ENCODE data around the gene SCAANT1.

SCAANT1 gene

DNA sequence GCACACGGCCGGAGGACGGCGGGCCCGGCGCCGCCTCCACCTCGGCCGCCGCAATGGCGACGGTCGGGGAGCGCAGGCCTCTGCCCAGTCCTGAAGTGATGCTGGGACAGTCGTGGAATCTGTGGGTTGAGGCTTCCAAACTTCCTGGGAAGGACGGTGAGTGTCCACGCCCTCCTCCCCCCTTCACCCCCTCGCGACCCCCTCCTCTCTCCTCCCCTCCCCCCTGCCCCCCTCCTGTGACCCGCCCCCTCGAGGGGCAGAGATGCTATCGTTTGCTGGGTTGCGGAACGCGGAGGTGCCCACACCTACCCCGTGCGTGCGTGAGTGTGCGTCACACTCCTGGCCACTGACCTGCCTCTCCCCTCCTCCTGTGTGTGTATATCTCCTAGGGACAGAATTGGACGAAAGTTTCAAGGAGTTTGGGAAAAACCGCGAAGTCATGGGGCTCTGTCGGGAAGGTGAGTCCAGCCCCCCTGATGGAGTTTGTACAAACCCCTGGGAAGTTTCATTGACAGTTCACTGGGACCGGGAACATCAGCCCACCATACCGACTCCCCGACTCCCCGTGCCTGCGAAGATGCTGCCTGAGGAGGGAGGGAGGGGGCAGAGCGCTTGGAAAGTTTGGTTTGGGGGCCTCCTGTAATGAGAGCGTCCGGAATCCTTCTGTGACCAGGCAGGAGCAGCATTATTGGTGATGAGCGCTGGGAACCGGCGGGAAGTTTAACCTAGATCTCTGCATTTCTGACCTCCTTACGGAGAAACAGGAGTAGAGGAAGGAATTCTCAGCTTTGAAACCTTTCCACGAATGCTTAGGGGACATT, 795 bp upstream of the SCAANT1 start:
- Histone ChIP-seq H3K9ac (ENCODE audit: low read length) (peak overlapping the region; percentile 75), H3K36me3 (ENCODE audit: low read length) (peaks cover 13% of the 10 kb centered on the region; the same call in 1 of the 2 replicates), H4K20me1 (ENCODE audit: low read depth, low read length) (no peaks in the 10 kb centered on the region), H2AFZ (ENCODE audit: low read depth, low read length, severe bottlenecking) (no peak overlapping the region), H3K4me3 (ENCODE audit: insufficient read depth, low read length, poor library complexity, severe bottlenecking) (peak overlapping the region; percentile 54), H3K27ac (ENCODE audit: low read depth, low read length) (peak overlapping the region; percentile 72; the same call in 1 of the 2 replicates), H3K79me2 (ENCODE audit: insufficient read depth, low read length) (peaks cover 21% of the 10 kb centered on the region), H3K27me3 (ENCODE audit: low read length) (no peaks in the 10 kb centered on the region), H3K9me2 (replicated peaks; ENCODE audit: insufficient read depth, low read length) (no peaks in the 10 kb centered on the region), H3K4me2 (ENCODE audit: low read depth, low read length, poor library complexity, severe bottlenecking) (peak overlapping the region; percentile 76), H3F3A (ENCODE audit: insufficient read depth) (peaks cover 30% of the 10 kb centered on the region), H3K9me3 (ENCODE audit: insufficient read depth, low read length) (no peaks in the 10 kb centered on the region)
- TF ChIP-seq EZH2phosphoT487 (conservative IDR thresholded peaks at IDR 0.05; ENCODE audit: low read length) = no peak
- TF ChIP-seq, protein P1, sequence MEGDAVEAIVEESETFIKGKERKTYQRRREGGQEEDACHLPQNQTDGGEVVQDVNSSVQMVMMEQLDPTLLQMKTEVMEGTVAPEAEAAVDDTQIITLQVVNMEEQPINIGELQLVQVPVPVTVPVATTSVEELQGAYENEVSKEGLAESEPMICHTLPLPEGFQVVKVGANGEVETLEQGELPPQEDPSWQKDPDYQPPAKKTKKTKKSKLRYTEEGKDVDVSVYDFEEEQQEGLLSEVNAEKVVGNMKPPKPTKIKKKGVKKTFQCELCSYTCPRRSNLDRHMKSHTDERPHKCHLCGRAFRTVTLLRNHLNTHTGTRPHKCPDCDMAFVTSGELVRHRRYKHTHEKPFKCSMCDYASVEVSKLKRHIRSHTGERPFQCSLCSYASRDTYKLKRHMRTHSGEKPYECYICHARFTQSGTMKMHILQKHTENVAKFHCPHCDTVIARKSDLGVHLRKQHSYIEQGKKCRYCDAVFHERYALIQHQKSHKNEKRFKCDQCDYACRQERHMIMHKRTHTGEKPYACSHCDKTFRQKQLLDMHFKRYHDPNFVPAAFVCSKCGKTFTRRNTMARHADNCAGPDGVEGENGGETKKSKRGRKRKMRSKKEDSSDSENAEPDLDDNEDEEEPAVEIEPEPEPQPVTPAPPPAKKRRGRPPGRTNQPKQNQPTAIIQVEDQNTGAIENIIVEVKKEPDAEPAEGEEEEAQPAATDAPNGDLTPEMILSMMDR (IDR thresholded peaks at IDR 0.05; ENCODE audit: insufficient read depth, low read length, poor library complexity, severe bottlenecking) = no peak

DNA sequence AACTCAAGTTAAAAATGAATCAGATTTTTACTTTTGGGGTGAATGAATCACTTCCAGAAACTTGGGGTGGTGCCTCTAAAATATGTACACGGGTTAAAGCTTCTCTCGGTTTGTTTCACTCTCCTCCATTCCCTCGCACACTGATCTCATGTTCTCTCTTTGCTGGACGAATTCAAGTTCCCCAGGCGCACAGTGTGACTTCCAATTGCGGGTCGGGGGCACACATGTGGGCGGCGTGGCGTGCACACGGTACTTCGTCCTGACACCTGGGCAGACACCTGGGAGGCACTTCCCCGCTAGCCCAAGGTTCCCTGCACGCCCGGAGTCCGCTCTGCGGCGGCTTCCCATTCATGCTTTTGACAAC, 692 bp downstream of the SCAANT1 start:
- peak overlapping the region; percentile 72 for H3K27ac ChIP-seq (ENCODE audit: low read depth, low read length)
- H3K79me2 ChIP-seq (ENCODE audit: insufficient read depth, low read length) = peaks cover 21% of the 10 kb centered on the region
- H3K4me2 ChIP-seq (ENCODE audit: low read depth, low read length, poor library complexity, severe bottlenecking) = peak overlapping the region; percentile 76
- H2AFZ ChIP-seq (ENCODE audit: low read depth, low read length, severe bottlenecking) = peak overlapping the region; percentile 17
- peaks cover 30% of the 10 kb centered on the region for H3F3A ChIP-seq (ENCODE audit: insufficient read depth)
- peak overlapping the region; percentile 75 for H3K9ac ChIP-seq (ENCODE audit: low read length)
- H3K9me2 ChIP-seq (replicated peaks; ENCODE audit: insufficient read depth, low read length) = no peaks in the 10 kb centered on the region
- no peaks in the 10 kb centered on the region for H3K27me3 ChIP-seq (ENCODE audit: low read length)
- peak overlapping the region; percentile 54 for H3K4me3 ChIP-seq (ENCODE audit: insufficient read depth, low read length, poor library complexity, severe bottlenecking)
- TF ChIP-seq EZH2phosphoT487 (conservative IDR thresholded peaks at IDR 0.05; ENCODE audit: low read length) = no peak
- TF ChIP-seq, protein P1 (IDR thresholded peaks at IDR 0.05; ENCODE audit: insufficient read depth, low read length, poor library complexity, severe bottlenecking) = no peak
- H3K36me3 ChIP-seq (ENCODE audit: low read length) = peaks cover 8% of the 10 kb centered on the region; the same call in 1 of the 2 replicates
- H3K9me3 ChIP-seq (ENCODE audit: insufficient read depth, low read length) = no peaks in the 10 kb centered on the region
- no peaks in the 10 kb centered on the region for H4K20me1 ChIP-seq (ENCODE audit: low read depth, low read length)

DNA sequence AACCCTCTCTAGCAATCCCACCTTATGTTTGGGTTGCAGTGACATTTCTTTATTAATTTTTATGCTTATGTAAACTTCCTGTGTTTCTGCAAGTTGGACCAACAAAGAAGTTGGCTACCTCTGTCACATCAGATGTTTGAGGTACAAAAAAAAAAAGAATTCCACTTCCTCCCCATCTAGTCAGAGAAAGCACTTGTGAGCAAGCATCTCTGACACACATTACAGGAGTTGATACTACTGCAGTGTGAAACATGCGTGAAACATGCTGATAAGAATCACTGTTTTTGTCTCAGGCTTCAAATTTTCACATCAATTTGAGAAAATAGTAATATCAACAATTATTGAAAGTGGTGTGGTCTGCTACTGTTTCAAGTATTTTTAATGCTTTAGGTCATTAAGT, 1.3 kb downstream of the SCAANT1 start:
- Histone ChIP-seq H4K20me1 (ENCODE audit: low read depth, low read length) (no peaks in the 10 kb centered on the region), H3K27ac (ENCODE audit: low read depth, low read length) (peak overlapping the region; percentile 72), H3K4me2 (ENCODE audit: low read depth, low read length, poor library complexity, severe bottlenecking) (peak overlapping the region; percentile 76), H3K9me3 (ENCODE audit: insufficient read depth, low read length) (no peaks in the 10 kb centered on the region), H3F3A (ENCODE audit: insufficient read depth) (peaks cover 30% of the 10 kb centered on the region), H3K36me3 (ENCODE audit: low read length) (peaks cover 2% of the 10 kb centered on the region; the same call in 1 of the 2 replicates), H3K4me3 (ENCODE audit: insufficient read depth, low read length, poor library complexity, severe bottlenecking) (peak overlapping the region; percentile 54), H3K9ac (ENCODE audit: low read length) (peak overlapping the region; percentile 75), H3K9me2 (replicated peaks; ENCODE audit: insufficient read depth, low read length) (no peaks in the 10 kb centered on the region), H3K79me2 (ENCODE audit: insufficient read depth, low read length) (peaks cover 17% of the 10 kb centered on the region), H3K27me3 (ENCODE audit: low read length) (no peaks in the 10 kb centered on the region), H2AFZ (ENCODE audit: low read depth, low read length, severe bottlenecking) (no peak overlapping the region)
- TF ChIP-seq EZH2phosphoT487 (conservative IDR thresholded peaks at IDR 0.05; ENCODE audit: low read length) = no peak
- TF ChIP-seq, protein P1 (IDR thresholded peaks at IDR 0.05; ENCODE audit: insufficient read depth, low read length, poor library complexity, severe bottlenecking) = no peak
